ENCODE measurements around the gene LLGL1. TPM values are rescaled to one million over a fixed set of nuclear protein-coding genes. Genes with fewer than 3 reads are reported as not detected.
"Not testable (repeated sequence)": the region's sequence is repeated elsewhere in the genome, so short reads cannot be mapped to it uniquely, and the experiment has no call there.

The LLGL1 gene
- total RNA-seq, 1 donor from 2014 or later, result 46.1 TPM

DNA sequence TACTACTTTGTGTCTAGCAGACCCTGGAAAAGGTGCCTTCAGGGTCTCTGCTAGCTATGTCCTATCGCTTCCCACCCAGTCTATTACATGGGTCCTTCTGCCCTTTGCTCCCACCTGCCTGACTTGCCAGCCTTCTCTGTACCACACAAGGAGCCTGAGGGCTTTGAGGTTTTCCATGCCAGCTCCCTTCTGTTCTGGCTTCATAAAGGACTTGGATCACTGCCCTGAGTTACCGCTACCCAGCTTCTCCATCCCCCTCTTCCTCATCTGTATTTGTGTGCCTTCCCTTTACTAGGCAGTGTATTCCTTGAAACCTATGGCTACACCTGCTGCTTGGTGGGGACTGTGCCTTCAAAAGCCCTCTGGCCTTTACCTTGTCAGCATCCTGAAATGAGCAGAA lies 19.6 kb upstream of the LLGL1 start:
- DNase-seq (ENCODE audit: low read depth), result no peak
- H3K4me3 ChIP-seq (ENCODE audit: low read depth, low read length), result no peak overlapping the region
- TF ChIP-seq, protein P1, sequence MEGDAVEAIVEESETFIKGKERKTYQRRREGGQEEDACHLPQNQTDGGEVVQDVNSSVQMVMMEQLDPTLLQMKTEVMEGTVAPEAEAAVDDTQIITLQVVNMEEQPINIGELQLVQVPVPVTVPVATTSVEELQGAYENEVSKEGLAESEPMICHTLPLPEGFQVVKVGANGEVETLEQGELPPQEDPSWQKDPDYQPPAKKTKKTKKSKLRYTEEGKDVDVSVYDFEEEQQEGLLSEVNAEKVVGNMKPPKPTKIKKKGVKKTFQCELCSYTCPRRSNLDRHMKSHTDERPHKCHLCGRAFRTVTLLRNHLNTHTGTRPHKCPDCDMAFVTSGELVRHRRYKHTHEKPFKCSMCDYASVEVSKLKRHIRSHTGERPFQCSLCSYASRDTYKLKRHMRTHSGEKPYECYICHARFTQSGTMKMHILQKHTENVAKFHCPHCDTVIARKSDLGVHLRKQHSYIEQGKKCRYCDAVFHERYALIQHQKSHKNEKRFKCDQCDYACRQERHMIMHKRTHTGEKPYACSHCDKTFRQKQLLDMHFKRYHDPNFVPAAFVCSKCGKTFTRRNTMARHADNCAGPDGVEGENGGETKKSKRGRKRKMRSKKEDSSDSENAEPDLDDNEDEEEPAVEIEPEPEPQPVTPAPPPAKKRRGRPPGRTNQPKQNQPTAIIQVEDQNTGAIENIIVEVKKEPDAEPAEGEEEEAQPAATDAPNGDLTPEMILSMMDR (conservative IDR thresholded peaks at IDR 0.05; ENCODE audit: low read depth, low read length), result no peak

DNA sequence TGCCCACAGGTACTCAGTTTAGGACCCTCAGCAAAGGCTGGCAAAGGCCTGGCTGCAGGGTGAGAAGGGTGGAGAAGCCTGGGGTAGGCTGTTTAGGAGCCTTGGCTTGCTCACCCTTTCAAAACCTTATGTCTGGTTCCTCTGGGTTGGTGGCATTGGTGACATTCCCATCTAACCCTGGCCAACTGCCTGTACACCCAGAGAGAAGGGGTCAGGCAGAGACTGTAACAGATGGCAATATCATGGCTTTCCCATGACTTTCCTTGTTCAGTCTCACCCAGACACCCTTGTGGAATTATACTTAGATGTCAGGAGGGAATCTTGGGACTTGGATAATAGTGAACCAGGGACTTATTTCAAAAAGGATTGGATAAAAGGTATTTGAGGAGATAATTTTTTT lies 18.5 kb upstream of the LLGL1 start:
- no peak for DNase-seq (ENCODE audit: low read depth)
- TF ChIP-seq, protein P1 (conservative IDR thresholded peaks at IDR 0.05; ENCODE audit: low read depth, low read length), result no peak
- H3K4me3 ChIP-seq (ENCODE audit: low read depth, low read length), result no peak overlapping the region

DNA sequence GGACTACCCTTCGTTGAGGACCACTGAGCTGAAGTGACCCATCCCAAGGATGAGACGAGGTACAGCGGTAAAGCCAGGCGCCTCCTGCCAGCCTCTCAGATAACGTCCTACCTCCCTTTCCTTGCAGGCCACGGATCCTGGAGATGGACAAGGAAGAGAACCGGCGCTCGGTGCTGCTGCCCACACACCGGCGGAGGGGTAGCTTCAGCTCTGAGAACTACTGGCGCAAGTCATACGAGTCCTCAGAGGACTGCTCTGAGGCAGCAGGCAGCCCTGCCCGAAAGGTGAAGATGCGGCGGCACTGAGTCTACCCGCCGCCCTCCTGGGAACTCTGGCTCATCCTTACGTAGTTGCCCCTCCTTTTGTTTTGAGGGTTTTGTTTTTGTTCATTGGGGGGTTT lies 17.3 kb upstream of the LLGL1 start:
- TF ChIP-seq, protein P1 (conservative IDR thresholded peaks at IDR 0.05; ENCODE audit: low read depth, low read length), result no peak
- no peak for DNase-seq (ENCODE audit: low read depth)

DNA sequence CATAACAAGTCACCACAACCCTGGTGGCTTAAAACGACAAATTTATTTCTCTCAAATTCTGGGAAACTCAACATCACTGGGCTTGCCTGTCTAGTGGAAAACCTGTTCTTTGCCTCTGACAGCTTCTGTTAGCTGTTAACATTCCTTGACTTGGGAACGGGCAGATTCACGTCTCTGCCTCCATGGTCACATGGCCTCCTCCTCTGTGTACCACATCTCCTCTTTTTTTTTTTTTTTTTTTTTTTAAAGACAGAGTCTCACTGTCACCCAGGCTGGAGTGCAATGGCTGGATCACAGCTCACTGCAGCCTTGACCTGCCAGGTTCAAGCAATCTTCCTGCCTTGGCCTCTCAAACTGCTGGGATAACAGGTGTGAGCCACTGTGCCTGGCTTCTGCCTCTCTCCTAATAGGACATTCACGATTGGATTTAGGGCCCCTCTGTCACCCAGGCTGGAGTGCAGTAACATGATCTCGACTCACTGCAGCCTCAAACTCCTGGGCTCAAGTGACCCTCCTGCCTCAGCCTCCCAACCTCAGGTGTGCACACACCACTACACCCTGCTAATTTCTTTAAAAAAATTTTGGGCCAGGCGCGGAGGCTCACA lies 11.7 kb upstream of the LLGL1 start:
- no peak overlapping the region for H3K4me3 ChIP-seq (ENCODE audit: low read depth, low read length)
- TF ChIP-seq, protein P1 (conservative IDR thresholded peaks at IDR 0.05; ENCODE audit: low read depth, low read length), result no peak
- DNase-seq (ENCODE audit: low read depth), result no peak

More for the DNA sequence above, 17.3 kb upstream of the LLGL1 start:
- H3K4me3 ChIP-seq (ENCODE audit: low read depth, low read length), result no peak overlapping the region

DNA sequence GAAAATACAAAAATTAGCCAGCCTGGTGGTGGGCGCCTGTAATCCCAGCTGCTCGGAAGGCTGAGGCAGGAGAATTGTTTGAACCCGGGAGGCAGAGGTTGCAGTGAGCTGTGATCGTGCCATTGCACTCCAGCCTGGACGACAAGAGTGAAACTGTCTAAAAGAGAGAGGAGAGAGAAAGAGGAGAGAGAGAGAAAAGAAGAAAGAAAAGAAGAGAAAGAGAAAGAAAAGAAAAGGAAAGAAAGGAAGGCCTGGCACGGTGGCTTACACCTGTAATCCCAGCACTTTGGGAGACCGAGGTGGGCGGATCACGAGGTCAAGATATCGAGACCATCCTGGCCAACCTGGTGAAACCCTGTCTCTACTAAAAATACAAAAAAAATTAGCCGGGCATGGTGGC lies 8.5 kb upstream of the LLGL1 start:
- not testable (repeated sequence) for DNase-seq (ENCODE audit: low read depth); H3K4me3 ChIP-seq (ENCODE audit: low read depth, low read length)

DNA sequence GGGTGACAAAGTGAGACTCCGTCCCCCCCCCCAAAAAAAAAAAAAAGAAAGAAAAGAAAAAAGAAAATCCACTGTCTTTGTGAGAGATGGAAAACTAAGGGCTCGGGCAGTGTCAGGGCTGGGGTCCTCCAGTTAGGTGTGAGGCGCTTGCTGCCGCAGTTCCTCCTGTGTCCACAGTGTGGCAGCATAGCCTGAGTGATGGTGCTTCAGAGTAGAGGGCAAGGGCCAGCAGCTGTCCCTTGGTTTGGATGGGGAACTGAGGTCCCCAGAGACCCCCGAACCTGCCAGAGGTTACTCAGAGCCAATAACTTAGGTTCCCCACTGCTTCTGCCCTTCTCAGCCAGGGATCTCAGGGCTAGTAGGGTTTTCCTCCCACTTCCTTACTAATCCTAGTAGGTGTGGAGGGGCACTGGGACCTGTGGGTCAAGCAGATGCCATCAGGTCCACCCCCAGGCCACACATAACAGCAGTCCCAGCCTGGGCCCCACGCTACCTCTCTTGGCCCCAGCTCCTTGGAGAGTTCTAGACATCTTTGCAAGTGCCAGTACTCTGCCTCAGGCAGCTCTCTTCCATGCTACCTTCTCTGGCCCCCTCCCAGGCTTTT lies 7.9 kb upstream of the LLGL1 start:
- no peak overlapping the region for H3K4me3 ChIP-seq (ENCODE audit: low read depth, low read length)
- no peak for DNase-seq (ENCODE audit: low read depth)
- TF ChIP-seq, protein P1 (conservative IDR thresholded peaks at IDR 0.05; ENCODE audit: low read depth, low read length), result peak; percentile 96

DNA sequence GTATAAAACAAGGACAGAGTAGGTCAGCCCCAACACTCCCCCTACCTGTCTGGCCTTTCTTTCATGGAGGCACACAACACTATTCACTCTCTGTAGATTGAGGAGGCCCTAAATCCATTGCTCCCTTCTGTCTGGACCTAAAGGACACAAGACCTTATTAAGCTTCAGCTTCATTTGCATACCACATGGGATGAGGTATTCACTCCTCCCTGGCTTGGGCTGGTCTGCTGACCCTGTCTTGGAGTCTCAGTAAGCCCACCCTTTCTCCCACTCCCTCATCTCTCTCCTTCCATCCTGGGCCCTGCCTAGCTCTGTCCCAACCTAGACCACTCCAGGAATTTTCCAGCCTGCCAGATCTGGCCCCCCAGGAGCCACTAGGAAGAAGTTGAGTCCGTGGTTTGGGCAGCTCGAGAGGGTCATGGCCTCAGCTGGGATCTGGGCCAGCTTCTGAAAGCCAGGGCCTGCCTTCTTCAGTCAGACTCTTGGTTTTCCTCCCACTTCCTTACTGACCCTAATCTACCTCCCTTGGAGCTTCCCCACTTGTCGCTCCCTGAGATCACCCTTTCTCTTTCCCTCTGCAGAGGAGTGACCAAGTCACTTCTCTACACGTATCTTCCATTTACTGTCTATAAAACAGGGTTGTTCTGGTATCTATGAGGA lies 6.5 kb upstream of the LLGL1 start:
- H3K4me3 ChIP-seq (ENCODE audit: low read depth, low read length), result no peak overlapping the region
- TF ChIP-seq, protein P1 (conservative IDR thresholded peaks at IDR 0.05; ENCODE audit: low read depth, low read length), result no peak
- DNase-seq (ENCODE audit: low read depth), result no peak

All from epithelial cell of proximal tubule (primary cell).